Natural killer cell (primary cell): ENCODE results near the gene DALRD3. TPM values are rescaled to one million over a fixed set of nuclear protein-coding genes. Genes with fewer than 3 reads are reported as not detected.

Source experiments
- ATAC-seq, 3 donors: fragments of 150-1000 bp in 2 of 3; fragments of 200-7000 bp in 1 of 3; cut with Tn5 transposase; 1 replicate in 1 of 3; 2 replicates in 2 of 3; pipeline ENCODE4 v1.10.0; 2021; ENCODE audit warnings: mild to moderate bottlenecking in 2 of 3, moderate library complexity in 2 of 3
- DNase-seq, 2 donors: peaks; one replicate each; pipeline versions ENCODE4 v3.0.0 to v3.0.0-alpha.2; 2013 to 2021; ENCODE audit warnings: mixed read lengths in 1 of 2
- H3K27ac ChIP-seq: one replicate; pipeline ENCODE4 v1.5.1; 2013; ENCODE audit warnings: mild to moderate bottlenecking, low read length
- H3K27me3 ChIP-seq: one replicate; pipeline ENCODE4 v1.6.1; 2013; ENCODE audit warnings: low read length; ENCODE audit not compliant: control insufficient read depth, insufficient read depth
- H3K36me3 ChIP-seq: one replicate; pipeline ENCODE4 v1.6.1; 2013; ENCODE audit warnings: low read length; ENCODE audit not compliant: control insufficient read depth, insufficient read depth
- H3K4me1 ChIP-seq: one replicate; pipeline ENCODE4 v1.6.1; 2013; ENCODE audit warnings: low read length; ENCODE audit not compliant: control insufficient read depth, insufficient read depth
- H3K4me3 ChIP-seq: one replicate; pipeline ENCODE4 v1.5.1; 2013; ENCODE audit warnings: low read length
- H3K9me3 ChIP-seq: one replicate; pipeline ENCODE4 v1.6.1; 2013; ENCODE audit warnings: low read length; ENCODE audit not compliant: control insufficient read depth, insufficient read depth
- H3K27ac Mint-ChIP-seq, 2 donors: one replicate each; pipeline ENCODE4 v1.8.0; 2022; ENCODE audit warnings: mild to moderate bottlenecking in 2 of 2, mixed read lengths in 2 of 2, moderate library complexity in 1 of 2
- H3K27me3 Mint-ChIP-seq, 2 donors: one replicate each; pipeline ENCODE4 v1.8.0; 2022; ENCODE audit warnings: low read depth in 2 of 2, mixed read lengths in 2 of 2
- H3K36me3 Mint-ChIP-seq: one replicate; pipeline ENCODE4 v1.8.0; 2022; ENCODE audit warnings: mixed read lengths
- H3K4me1 Mint-ChIP-seq, 2 donors: one replicate each; pipeline ENCODE4 v1.8.0; 2022; ENCODE audit warnings: mixed read lengths in 2 of 2
- H3K4me3 Mint-ChIP-seq: one replicate; pipeline ENCODE4 v1.8.0; 2022; ENCODE audit warnings: mild to moderate bottlenecking, moderate library complexity, mixed read lengths
- H3K9me3 Mint-ChIP-seq, 2 donors: one replicate each; pipeline ENCODE4 v1.8.0; 2022; ENCODE audit warnings: mixed read lengths in 2 of 2
- CTCF ChIP-seq: fragments of 200-600 bp; IDR thresholded peaks from one replicate; pipeline ENCODE4 v1.8.0; 2022; ENCODE audit warnings: antibody characterized with exemption
- WGBS: methylation state at CpG from one replicate; pipeline ENCODE4 v1.1.7; 2013; ENCODE audit warnings: missing lambda C conversion rate; ENCODE audit not compliant: insufficient coverage; 5-methylcytosine and 5-hydroxymethylcytosine counted together
- intact Hi-C: fragments of 100-400 bp; cut with micrococcal nuclease; formaldehyde crosslinking; loops from one replicate; pipeline ENCODE4 v1.14.2; 2022
- total RNA-seq, 4 donors: library from RNA; stranded (reverse); fragments of 120-200 nt in 1 of 4; gene quantifications; one replicate each; pipeline versions ENCODE4 v1.2.3 to v1.2.4, GENCODE V29; 2013 to 2022

The DALRD3 gene
- total RNA-seq, 3 donors from 2014 or later (not counting 1 experiment from before 2014, with no cell fraction given) = 16.8 to 20.1 (median 18.0) TPM

DNA sequence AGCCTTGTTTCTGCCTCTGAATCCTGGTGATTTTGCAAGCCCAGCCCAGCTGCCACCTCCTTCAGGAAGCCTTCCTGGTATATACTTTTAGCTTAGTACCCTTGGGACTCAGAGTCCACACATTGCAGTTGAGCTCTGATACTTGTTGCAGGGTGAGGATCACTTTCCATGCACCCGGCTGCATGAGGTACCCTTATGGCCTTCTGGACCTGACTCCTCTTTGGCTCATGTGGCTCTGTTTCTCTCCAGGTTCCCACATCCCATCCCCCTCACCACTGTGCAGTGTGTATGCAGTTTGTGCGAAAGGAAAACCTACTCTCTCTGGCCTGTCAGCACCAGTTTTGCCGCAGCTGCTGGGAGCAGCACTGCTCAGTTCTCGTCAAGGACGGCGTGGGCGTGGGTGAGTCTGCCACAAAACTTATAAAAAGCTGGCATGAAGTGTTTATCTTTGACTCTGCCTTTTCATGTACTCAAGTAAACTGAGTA lies 51.5 kb downstream of the DALRD3 start:
- peaks cover 14 to 16% of the 10 kb centered on the region in 2 donors for H3K4me1 Mint-ChIP-seq
- peaks cover 15% of the 10 kb centered on the region for H3K36me3 Mint-ChIP-seq
- no peak for TF ChIP-seq CTCF
- Histone ChIP-seq H3K27ac (no peak overlapping the region), H3K27me3 (no peaks in the 10 kb centered on the region), H3K4me3 (no peak overlapping the region), H3K4me1 (no peaks in the 10 kb centered on the region), H3K9me3 (no peaks in the 10 kb centered on the region), H3K36me3 (peaks cover 59% of the 10 kb centered on the region)
- no peaks in the 10 kb centered on the region for H3K27me3 Mint-ChIP-seq
- DNase-seq = no peak
- intact Hi-C loops = no loop called here
- ATAC-seq = no peak
- H3K9me3 Mint-ChIP-seq = no peaks in the 10 kb centered on the region
- H3K27ac Mint-ChIP-seq = peak overlapping the region; percentile 31 to 50
- no peak overlapping the region for H3K4me3 Mint-ChIP-seq
- WGBS = 87% methylated on average over 7 of the region's 7 CpGs

- no CpG with 5 or more reads among the region's 3 CpGs for whole genome bisulfite sequencing
- peaks cover 14 to 16% of the 10 kb centered on the region in 2 donors for H3K4me1 Mint-ChIP-seq
- intact Hi-C loops = no loop called here
- peaks cover 9% of the 10 kb centered on the region for H3K36me3 Mint-ChIP-seq
- peak; percentile 21 to 51 (median 27) for ATAC-seq
- TF ChIP-seq CTCF = no peak
- no peaks in the 10 kb centered on the region for H3K27me3 Mint-ChIP-seq
- Histone ChIP-seq H3K9me3 (no peaks in the 10 kb centered on the region), H3K4me1 (no peaks in the 10 kb centered on the region), H3K27ac (no peak overlapping the region), H3K27me3 (no peaks in the 10 kb centered on the region), H3K36me3 (peaks cover 53% of the 10 kb centered on the region), H3K4me3 (no peak overlapping the region)
- H3K9me3 Mint-ChIP-seq = no peaks in the 10 kb centered on the region
- H3K27ac Mint-ChIP-seq = peak overlapping the region; percentile 31 to 50
- no peak for DNase-seq
- H3K4me3 Mint-ChIP-seq = no peak overlapping the region
These were observed 52.0 kb downstream of the DALRD3 start for GRCh38 chr3:48966367-48966766.

Other genes with a start within 250 kb of the DALRD3 start
- 10 to 100 TPM; 40.5 to 43.5 (median 42.7) TPM for gene PRKAR2A, start 170.7 kb downstream of the DALRD3 start, total RNA-seq
- 10 to 100 TPM; 29.5 to 64.0 (median 48.3) TPM for gene SLC25A20, start 119.7 kb downstream of the DALRD3 start, total RNA-seq
- 100 to 1,000 TPM; 239 to 291 (median 243) TPM for gene ARIH2, start 99.7 kb downstream of the DALRD3 start, total RNA-seq
- 10 to 100 TPM; 28.8 to 31.3 (median 30.6) TPM for gene P4HTM, start 28.3 kb downstream of the DALRD3 start, total RNA-seq
- 100 to 1,000 TPM; 113 to 167 (median 129) TPM for gene WDR6, start 11.2 kb downstream of the DALRD3 start, total RNA-seq
- gene NDUFAF3, start 3.5 kb upstream of the DALRD3 start, total RNA-seq = 10 to 100 TPM; 51.0 to 72.9 (median 66.1) TPM
- 10 to 100 TPM; 45.6 to 85.7 (median 50.0) TPM for gene IMPDH2, start 10.8 kb upstream of the DALRD3 start, total RNA-seq
- gene QRICH1, start 75.5 kb upstream of the DALRD3 start, total RNA-seq = 100 to 1,000 TPM; 220 to 230 (median 227) TPM
- 100 to 1,000 TPM; 250 to 280 (median 258) TPM for gene QARS1, start 86.2 kb upstream of the DALRD3 start, total RNA-seq
- 10 to 100 TPM; 68.6 to 71.5 (median 68.6) TPM for gene USP19, start 102.2 kb upstream of the DALRD3 start, total RNA-seq
- gene LAMB2, start 114.5 kb upstream of the DALRD3 start, total RNA-seq = 1 to 10 TPM in 2 of 3 donors, under 1 TPM in 1; 0.75 to 1.7 (median 1.2) TPM
- gene CCDC71, start 147.8 kb upstream of the DALRD3 start, total RNA-seq = 10 to 100 TPM; 13.8 to 20.6 (median 15.6) TPM
- 1 to 10 TPM; 2.4 to 7.0 (median 3.5) TPM for gene KLHDC8B, start 153.0 kb upstream of the DALRD3 start, total RNA-seq